WTC11 (cell line): ENCODE data around the gene IFNLR1. TPM values are rescaled to one million over a fixed set of nuclear protein-coding genes. Genes with fewer than 3 reads are reported as not detected.

Experiments
- ATAC-seq: fragments of 200-7000 bp; cut with Tn5 transposase; 2 replicates; pipeline ENCODE4 v1.10.0; 2021; ENCODE audit warnings: mild to moderate bottlenecking, moderate library complexity
- CTCF ChIA-PET: fragments of 300-600 bp; sonication (Branson Sonifier 250); formaldehyde crosslinking; loops from one replicate; lab custom pipeline; 2021; ENCODE audit warnings: antibody characterized with exemption; lab: Charles Lee
- POLR2A ChIA-PET: fragments of 350-600 bp; sonication (Branson Sonifier 250); formaldehyde crosslinking; loops from one replicate; lab custom pipeline; 2021; ENCODE audit warnings: antibody characterized with exemption; lab: Charles Lee
- DNase-seq: peaks from one replicate; pipeline ENCODE4 v3.0.0; 2021; ENCODE audit warnings: low spot score
- H3K27ac Mint-ChIP-seq: 2 replicates; pipeline ENCODE4 v1.8.0; 2021; ENCODE audit warnings: mixed read lengths
- H3K27me3 Mint-ChIP-seq: 2 replicates; pipeline ENCODE4 v1.8.0; 2021; ENCODE audit warnings: low read depth, mild to moderate bottlenecking, moderate library complexity, mixed read lengths
- H3K36me3 Mint-ChIP-seq: 2 replicates; pipeline ENCODE4 v1.8.0; 2021; ENCODE audit warnings: mixed read lengths
- H3K4me1 Mint-ChIP-seq: 2 replicates; pipeline ENCODE4 v1.8.0; 2022; ENCODE audit warnings: mixed read lengths
- H3K4me3 Mint-ChIP-seq: 2 replicates; pipeline ENCODE4 v1.8.0; 2021; ENCODE audit warnings: mild to moderate bottlenecking, moderate library complexity, mixed read lengths
- H3K9me3 Mint-ChIP-seq: 2 replicates; pipeline ENCODE4 v1.8.0; 2021; ENCODE audit warnings: mixed read lengths
- ARID4B ChIP-seq: sonication (generic); formaldehyde crosslinking; IDR thresholded peaks from 2 replicates; pipeline ENCODE4 v1.8.0; 2023; ENCODE audit warnings: missing genetic modification reagents, mild to moderate bottlenecking, borderline replicate concordance
- CBFB ChIP-seq: sonication (generic); formaldehyde crosslinking; IDR thresholded peaks from 2 replicates; pipeline ENCODE4 v1.8.1; 2022; ENCODE audit warnings: mild to moderate bottlenecking, low read depth, missing genetic modification reagents
- CREM ChIP-seq: sonication (generic); formaldehyde crosslinking; IDR thresholded peaks from 2 replicates; pipeline ENCODE4 v1.8.1; 2022; ENCODE audit warnings: mild to moderate bottlenecking, missing genetic modification reagents, moderate library complexity
- E2F5 ChIP-seq: sonication (generic); formaldehyde crosslinking; IDR thresholded peaks from 2 replicates; pipeline ENCODE4 v1.8.1; 2022; ENCODE audit warnings: mild to moderate bottlenecking, moderate library complexity, missing genetic modification reagents
- EMX1 ChIP-seq: fragments of 250-450 bp; sonication (Bioruptor Pico); IDR thresholded peaks from 2 replicates; pipeline ENCODE4 v1.8.0; 2021; ENCODE audit warnings: mild to moderate bottlenecking
- ERG ChIP-seq: fragments of 250-450 bp; sonication (Bioruptor Pico); IDR thresholded peaks from 2 replicates; pipeline ENCODE4 v1.8.0; 2021; ENCODE audit warnings: mild to moderate bottlenecking
- FOXJ3 ChIP-seq: sonication (generic); formaldehyde crosslinking; IDR thresholded peaks from 2 replicates; pipeline ENCODE4 v1.9.0; 2021; ENCODE audit warnings: missing genetic modification reagents, mild to moderate bottlenecking, borderline replicate concordance
- IRF1 ChIP-seq: sonication (generic); formaldehyde crosslinking; IDR thresholded peaks from 2 replicates; pipeline ENCODE4 v1.8.0; 2023; ENCODE audit warnings: missing genetic modification reagents
- MXD4 ChIP-seq: fragments of 250-450 bp; sonication (Bioruptor Pico); IDR thresholded peaks from 2 replicates; pipeline ENCODE4 v1.8.0; 2021; ENCODE audit warnings: mild to moderate bottlenecking, moderate library complexity, borderline replicate concordance
- MYBL2 ChIP-seq: sonication (generic); formaldehyde crosslinking; IDR thresholded peaks from 2 replicates; pipeline ENCODE4 v1.8.1; 2023; ENCODE audit warnings: mild to moderate bottlenecking, moderate library complexity, missing genetic modification reagents
- NFATC4 ChIP-seq: fragments of 250-450 bp; sonication (Bioruptor Pico); IDR thresholded peaks from 2 replicates; pipeline ENCODE4 v1.9.0; 2021; ENCODE audit warnings: mild to moderate bottlenecking
- NFE2L1 ChIP-seq: sonication (generic); formaldehyde crosslinking; IDR thresholded peaks from 2 replicates; pipeline ENCODE4 v1.8.1; 2023; ENCODE audit warnings: missing genetic modification reagents
- OVOL2 ChIP-seq: fragments of 250-450 bp; sonication (Bioruptor Pico); IDR thresholded peaks from 2 replicates; pipeline ENCODE4 v1.9.0; 2021; ENCODE audit warnings: mild to moderate bottlenecking, borderline replicate concordance
- PREB ChIP-seq: sonication (generic); formaldehyde crosslinking; IDR thresholded peaks from 2 replicates; pipeline ENCODE4 v1.8.1; 2022; ENCODE audit warnings: mild to moderate bottlenecking, missing genetic modification reagents, moderate library complexity, borderline replicate concordance
- PRRX2 ChIP-seq: fragments of 250-450 bp; sonication (Bioruptor Pico); IDR thresholded peaks from 2 replicates; pipeline ENCODE4 v1.8.0; 2021; ENCODE audit warnings: mild to moderate bottlenecking
- RELA ChIP-seq: sonication (generic); formaldehyde crosslinking; IDR thresholded peaks from 2 replicates; pipeline ENCODE4 v1.8.1; 2022; ENCODE audit warnings: missing genetic modification reagents, mild to moderate bottlenecking, borderline replicate concordance
- RORB ChIP-seq: fragments of 250-450 bp; sonication (Bioruptor Pico); IDR thresholded peaks from 2 replicates; pipeline ENCODE4 v1.9.0; 2021; ENCODE audit warnings: mild to moderate bottlenecking
- SMAD4 ChIP-seq: sonication (generic); formaldehyde crosslinking; IDR thresholded peaks from 2 replicates; pipeline ENCODE4 v1.8.0; 2022; ENCODE audit warnings: mild to moderate bottlenecking, missing genetic modification reagents
- TCF7 ChIP-seq: sonication (generic); formaldehyde crosslinking; IDR thresholded peaks from 2 replicates; pipeline ENCODE4 v1.8.0; 2022; ENCODE audit warnings: mild to moderate bottlenecking, low read depth, missing genetic modification reagents, moderate library complexity
- TEAD4 ChIP-seq: sonication (generic); formaldehyde crosslinking; IDR thresholded peaks from 2 replicates; pipeline ENCODE4 v1.8.0; 2022; ENCODE audit warnings: mild to moderate bottlenecking, missing genetic modification reagents
- ZBTB21 ChIP-seq: sonication (generic); formaldehyde crosslinking; IDR thresholded peaks from 2 replicates; pipeline ENCODE4 v1.8.1; 2023; ENCODE audit warnings: mild to moderate bottlenecking, missing genetic modification reagents, borderline replicate concordance
- ZMAT4 ChIP-seq: fragments of 250-450 bp; sonication (Bioruptor Pico); IDR thresholded peaks from 2 replicates; pipeline ENCODE4 v1.9.0; 2021; ENCODE audit warnings: mild to moderate bottlenecking
- ZNF219 ChIP-seq: sonication (generic); formaldehyde crosslinking; IDR thresholded peaks from 2 replicates; pipeline ENCODE4 v1.8.0; 2023; ENCODE audit warnings: missing genetic modification reagents, mild to moderate bottlenecking, borderline replicate concordance
- ZNF423 ChIP-seq: fragments of 250-450 bp; sonication (Bioruptor Pico); IDR thresholded peaks from 2 replicates; pipeline ENCODE4 v2.1.2; 2022; ENCODE audit warnings: mild to moderate bottlenecking, moderate library complexity
- ZNF671 ChIP-seq: fragments of 250-450 bp; sonication (Bioruptor Pico); IDR thresholded peaks from 2 replicates; pipeline ENCODE4 v1.8.0; 2021; ENCODE audit warnings: mild to moderate bottlenecking
- total RNA-seq: library from RNA; stranded (reverse); gene quantifications from 3 replicates; pipeline ENCODE4 v1.2.3, GENCODE V29; 2021

Gene IFNLR1
- total RNA-seq, 1 experiment from 2014 or later: 6.6 TPM

- TF ChIP-seq FOXJ3 (CRISPR knock-in tag) (no peak), TCF7 (CRISPR knock-in tag) (no peak), RORB (no peak), CREM (CRISPR knock-in tag) (no peak), ZNF219 (CRISPR knock-in tag) (no peak), MYBL2 (CRISPR knock-in tag) (no peak), ARID4B (CRISPR knock-in tag) (no peak), E2F5 (no peak), ZMAT4 (CRISPR knock-in tag) (no peak), MXD4 (CRISPR knock-in tag) (no peak)
- POLR2A ChIA-PET: interaction anchor here (0.6 to 0.7 kb wide), 2 partner anchors 163 to 280 kb away, joined by 4 to 5 read pairs; no protein-coding TSS in a partner anchor
- peaks cover 7% of the 10 kb centered on the region; the same call in 1 of the 2 replicates for H3K4me1 Mint-ChIP-seq
- H3K36me3 Mint-ChIP-seq: peaks cover 4% of the 10 kb centered on the region; the same call in 1 of the 2 replicates
- ATAC-seq (no peak), DNase-seq (no peak)
- H3K4me3 Mint-ChIP-seq: no peak overlapping the region
- H3K27ac Mint-ChIP-seq: no peak overlapping the region
- CTCF ChIA-PET: interaction anchor here (0.7 to 1.1 kb wide), 2 partner anchors 17 to 20 kb away, joined by 3 to 4 read pairs; no protein-coding TSS in a partner anchor
- no peaks in the 10 kb centered on the region for H3K27me3 Mint-ChIP-seq
- H3K9me3 Mint-ChIP-seq: no peaks in the 10 kb centered on the region
Observed at GRCh38 chr1:24181619-24182018, 5.5 kb downstream of the IFNLR1 start.

GRCh38 chr1:24180676-24181075 lies 6.4 kb downstream of the IFNLR1 start:
- TF ChIP-seq ZBTB21 (CRISPR knock-in tag) (no peak), ZNF423 (CRISPR knock-in tag) (no peak), TEAD4 (CRISPR knock-in tag) (no peak), EMX1 (no peak), ERG (no peak), NFATC4 (CRISPR knock-in tag) (no peak), NFE2L1 (CRISPR knock-in tag) (no peak), RELA (CRISPR knock-in tag) (no peak), CBFB (no peak), OVOL2 (no peak), ZMAT4 (CRISPR knock-in tag) (no peak), PRRX2 (CRISPR knock-in tag) (no peak), ZNF671 (CRISPR knock-in tag) (no peak), TCF7 (CRISPR knock-in tag) (no peak), SMAD4 (CRISPR knock-in tag) (no peak), IRF1 (no peak), PREB (CRISPR knock-in tag) (no peak)
- TF ChIP-seq, all 79 proteins: peak for 0
- peaks cover 4% of the 10 kb centered on the region; the same call in 1 of the 2 replicates for H3K36me3 Mint-ChIP-seq
- DNase-seq (no peak), ATAC-seq (no peak)
- H3K27ac Mint-ChIP-seq: no peak overlapping the region
- no peaks in the 10 kb centered on the region for H3K27me3 Mint-ChIP-seq
- ChIA-PET POLR2A (interaction anchor here (0.8 kb wide), 1 partner anchor 200 kb away, joined by 3 read pairs; the partner anchor contains the start of gene SRSF10), CTCF (interaction anchor here (1.7 to 2.2 kb wide), 2 partner anchors 21 to 30 kb away, joined by 3 to 8 read pairs; no protein-coding TSS in a partner anchor)
- peaks cover 6% of the 10 kb centered on the region; the same call in 1 of the 2 replicates for H3K4me1 Mint-ChIP-seq
- no peaks in the 10 kb centered on the region for H3K9me3 Mint-ChIP-seq
- H3K4me3 Mint-ChIP-seq: no peak overlapping the region
